ENCODE results near the gene TFG. TPM values are rescaled to one million over a fixed set of nuclear protein-coding genes. Genes with fewer than 3 reads are reported as not detected.

TFG gene
- total RNA-seq, 2 experiments from 2014 or later, result 57.8 to 61.3 TPM

DNA sequence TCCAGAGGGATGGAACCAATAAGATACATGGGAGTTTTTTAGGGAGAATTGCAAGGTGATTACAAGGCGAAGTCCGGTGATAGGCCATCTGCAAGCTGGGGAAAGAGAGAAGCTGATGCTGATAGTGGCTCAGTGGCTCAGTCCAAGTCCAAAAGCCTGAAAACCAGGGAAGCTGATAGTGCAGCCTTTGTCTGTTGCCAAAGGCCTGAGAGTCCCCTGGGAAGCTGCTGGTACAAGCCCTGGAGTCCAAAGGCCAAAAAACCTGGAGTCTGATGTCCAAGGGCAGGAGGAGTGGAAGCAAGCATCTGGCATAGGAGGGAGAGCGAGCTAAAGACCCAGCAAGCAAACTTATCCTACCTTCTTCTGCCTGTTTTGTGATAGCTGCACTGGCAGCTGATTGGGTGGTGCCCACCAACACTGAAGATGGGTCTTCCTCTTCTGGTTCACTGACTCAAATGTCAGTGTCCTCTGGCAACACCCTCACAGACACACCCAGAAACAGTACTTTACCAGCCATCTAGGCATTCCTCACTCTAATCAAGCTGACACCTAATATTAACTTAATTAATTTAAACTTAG is 16.7 kb downstream of the TFG start:
- Mint-ChIP-seq H3K27me3 (no peaks in the 10 kb centered on the region), H3K4me3 (no peak overlapping the region), H3K36me3 (peaks cover 30% of the 10 kb centered on the region), H3K4me1 (peaks cover 12% of the 10 kb centered on the region), H3K9me3 (no peaks in the 10 kb centered on the region), H3K27ac (no peak overlapping the region)
- DNase-seq, result no peak

DNA sequence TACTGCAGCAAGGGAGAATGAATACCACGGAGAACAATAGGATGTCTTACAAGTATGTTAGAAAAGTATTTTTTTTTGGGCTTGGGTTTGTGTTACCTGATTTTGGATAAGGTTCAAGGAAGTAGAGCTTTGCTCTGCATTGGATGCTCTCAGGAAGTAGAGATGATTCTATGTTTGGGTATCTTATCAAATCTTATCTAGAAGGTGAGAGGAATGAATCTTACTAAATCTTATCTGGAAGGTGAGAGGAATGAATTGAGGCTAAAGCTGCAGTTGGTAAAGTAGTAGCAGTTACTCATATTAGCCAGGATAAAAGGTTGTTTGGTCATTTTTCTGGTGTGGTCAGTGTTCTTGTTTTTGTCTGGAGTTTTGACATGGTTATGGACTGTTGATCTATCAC is 17.4 kb downstream of the TFG start:
- no peaks in the 10 kb centered on the region for H3K27me3 Mint-ChIP-seq
- H3K4me3 Mint-ChIP-seq, result no peak overlapping the region
- H3K36me3 Mint-ChIP-seq, result peaks cover 28% of the 10 kb centered on the region
- DNase-seq, result no peak
- peaks cover 12% of the 10 kb centered on the region for H3K4me1 Mint-ChIP-seq
- no peak overlapping the region for H3K27ac Mint-ChIP-seq
- H3K9me3 Mint-ChIP-seq, result no peaks in the 10 kb centered on the region

DNA sequence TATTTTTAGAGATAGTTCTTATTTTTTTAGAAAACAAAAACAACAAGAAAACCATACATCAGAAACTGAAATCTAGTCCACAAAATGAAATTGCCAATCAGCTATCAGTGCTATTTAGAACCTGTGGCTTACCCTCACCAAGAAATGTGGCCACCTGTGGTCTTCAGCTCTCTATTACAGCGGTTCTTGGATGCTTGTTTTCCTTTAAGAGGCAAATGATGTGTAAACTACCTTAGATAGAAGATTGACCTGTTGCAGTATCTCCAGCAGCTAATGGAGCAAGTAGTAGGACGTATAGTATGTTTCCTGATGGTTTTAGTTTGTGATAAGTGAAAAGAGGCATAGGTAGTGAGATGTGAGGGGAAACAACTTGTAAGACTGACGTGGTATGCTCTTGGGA is 21.2 kb downstream of the TFG start:
- H3K9me3 Mint-ChIP-seq, result no peaks in the 10 kb centered on the region
- no peak overlapping the region for H3K27ac Mint-ChIP-seq
- H3K4me3 Mint-ChIP-seq, result no peak overlapping the region
- no peak for DNase-seq
- peaks cover 29% of the 10 kb centered on the region for H3K36me3 Mint-ChIP-seq
- H3K27me3 Mint-ChIP-seq, result no peaks in the 10 kb centered on the region
- H3K4me1 Mint-ChIP-seq, result peaks cover 15% of the 10 kb centered on the region

DNA sequence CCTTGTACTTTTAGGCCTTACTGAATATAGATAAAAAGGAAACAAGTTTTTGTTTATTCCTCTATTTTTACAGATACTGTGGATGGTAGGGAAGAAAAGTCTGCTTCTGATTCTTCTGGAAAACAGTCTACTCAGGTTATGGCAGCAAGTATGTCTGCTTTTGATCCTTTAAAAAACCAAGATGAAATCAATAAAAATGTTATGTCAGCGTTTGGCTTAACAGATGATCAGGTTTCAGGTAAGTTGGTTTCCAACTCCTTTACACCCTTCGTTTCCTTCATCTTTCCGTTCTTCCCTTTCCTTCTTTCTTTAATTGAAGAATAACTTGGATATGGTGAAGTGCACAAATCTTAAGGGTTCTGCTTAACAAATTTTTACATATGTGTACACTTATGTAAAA is 23.1 kb downstream of the TFG start:
- no peaks in the 10 kb centered on the region for H3K27me3 Mint-ChIP-seq
- no peak overlapping the region for H3K27ac Mint-ChIP-seq
- no peaks in the 10 kb centered on the region for H3K9me3 Mint-ChIP-seq
- peaks cover 30% of the 10 kb centered on the region for H3K36me3 Mint-ChIP-seq
- no peak for DNase-seq
- H3K4me1 Mint-ChIP-seq, result peaks cover 6% of the 10 kb centered on the region
- no peak overlapping the region for H3K4me3 Mint-ChIP-seq

DNA sequence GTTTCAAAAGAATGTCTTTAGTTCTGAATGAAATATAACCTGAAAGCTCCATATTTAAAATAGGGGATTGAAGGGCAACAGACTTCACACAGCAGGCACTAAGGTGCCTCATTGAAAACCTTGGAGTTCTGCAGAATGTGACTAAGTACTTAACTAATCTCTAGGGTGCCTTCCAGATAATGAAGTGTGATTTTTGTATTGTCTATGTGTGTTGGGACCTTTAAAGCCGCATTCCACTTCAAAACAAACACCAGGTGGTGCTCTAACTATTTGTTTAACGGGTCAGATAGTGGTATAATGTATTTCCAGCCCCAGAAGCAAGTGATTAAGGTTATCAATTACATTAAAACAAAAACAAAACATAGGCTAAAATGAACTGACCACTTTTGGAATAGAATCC is 28.0 kb downstream of the TFG start:
- Mint-ChIP-seq H3K27ac (no peak overlapping the region), H3K4me3 (no peak overlapping the region), H3K36me3 (peaks cover 21% of the 10 kb centered on the region), H3K9me3 (no peaks in the 10 kb centered on the region), H3K27me3 (no peaks in the 10 kb centered on the region), H3K4me1 (peaks cover 9% of the 10 kb centered on the region)
- DNase-seq, result no peak

DNA sequence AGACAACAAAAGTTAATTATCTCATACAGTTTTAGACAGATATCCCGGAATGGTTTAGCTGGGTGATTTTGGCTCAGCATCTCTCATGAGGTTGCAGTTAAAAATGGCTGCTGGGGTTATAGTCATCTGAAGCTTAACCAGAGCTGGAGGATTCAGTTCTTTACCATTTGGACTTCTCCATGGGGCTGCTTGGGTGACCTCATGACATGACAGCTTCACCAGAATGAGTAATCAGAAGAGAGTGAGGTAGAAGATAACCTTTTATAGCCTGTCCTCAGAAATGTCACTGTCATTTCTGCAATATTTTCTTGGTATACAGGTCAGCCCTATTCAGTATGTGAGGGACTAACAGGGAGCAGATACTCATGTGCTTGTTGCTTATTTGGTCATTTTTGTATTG is 30.9 kb downstream of the TFG start:
- Mint-ChIP-seq H3K4me1 (peaks cover 3% of the 10 kb centered on the region), H3K27me3 (no peaks in the 10 kb centered on the region), H3K27ac (peak overlapping the region; percentile 7), H3K36me3 (peaks cover 19% of the 10 kb centered on the region), H3K9me3 (no peaks in the 10 kb centered on the region), H3K4me3 (no peak overlapping the region)
- no peak for DNase-seq

DNA sequence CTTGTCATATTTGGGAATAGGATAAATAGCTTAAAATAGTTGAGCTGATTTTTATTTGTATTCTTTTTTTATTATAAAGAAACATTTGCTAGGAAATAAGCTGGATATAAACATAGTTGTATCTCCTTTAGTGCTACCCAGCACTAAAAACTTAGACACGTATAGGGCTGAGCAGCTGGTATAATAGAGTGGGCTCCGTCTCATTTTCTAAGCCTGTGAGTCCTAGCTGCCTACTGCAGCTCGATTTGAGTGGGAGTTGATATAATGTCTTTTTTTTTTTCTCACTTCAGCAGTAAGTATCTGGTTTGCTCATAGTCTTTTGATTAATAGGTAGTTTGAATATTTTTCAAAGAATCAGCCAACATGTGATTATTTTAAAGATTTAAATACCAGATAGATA is 34.2 kb downstream of the TFG start:
- H3K27ac Mint-ChIP-seq, result no peak overlapping the region
- H3K9me3 Mint-ChIP-seq, result no peaks in the 10 kb centered on the region
- peaks cover 3% of the 10 kb centered on the region for H3K4me1 Mint-ChIP-seq
- H3K27me3 Mint-ChIP-seq, result no peaks in the 10 kb centered on the region
- no peak for DNase-seq
- peaks cover 18% of the 10 kb centered on the region for H3K36me3 Mint-ChIP-seq
- H3K4me3 Mint-ChIP-seq, result no peak overlapping the region

DNA sequence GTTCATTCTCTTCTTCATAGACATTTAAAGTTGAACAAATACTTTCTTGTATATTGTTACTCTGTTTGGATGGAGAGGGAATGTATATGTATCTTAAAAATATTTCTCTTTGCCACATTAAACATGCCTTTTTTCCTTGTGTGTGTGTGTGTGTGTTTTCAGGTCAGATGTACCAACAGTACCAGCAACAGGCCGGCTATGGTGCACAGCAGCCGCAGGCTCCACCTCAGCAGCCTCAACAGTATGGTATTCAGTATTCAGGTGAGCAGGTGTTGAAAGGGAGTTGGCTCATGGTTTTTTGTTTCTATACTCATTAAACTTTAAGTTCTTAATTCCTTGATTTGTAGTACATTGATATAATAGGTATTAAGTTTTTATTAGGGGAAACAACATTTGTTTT is 35.4 kb downstream of the TFG start:
- DNase-seq, result no peak
- peaks cover 3% of the 10 kb centered on the region for H3K4me1 Mint-ChIP-seq
- peaks cover 24% of the 10 kb centered on the region for H3K36me3 Mint-ChIP-seq
- H3K4me3 Mint-ChIP-seq, result no peak overlapping the region
- H3K9me3 Mint-ChIP-seq, result no peaks in the 10 kb centered on the region
- H3K27ac Mint-ChIP-seq, result no peak overlapping the region
- no peaks in the 10 kb centered on the region for H3K27me3 Mint-ChIP-seq

DNA sequence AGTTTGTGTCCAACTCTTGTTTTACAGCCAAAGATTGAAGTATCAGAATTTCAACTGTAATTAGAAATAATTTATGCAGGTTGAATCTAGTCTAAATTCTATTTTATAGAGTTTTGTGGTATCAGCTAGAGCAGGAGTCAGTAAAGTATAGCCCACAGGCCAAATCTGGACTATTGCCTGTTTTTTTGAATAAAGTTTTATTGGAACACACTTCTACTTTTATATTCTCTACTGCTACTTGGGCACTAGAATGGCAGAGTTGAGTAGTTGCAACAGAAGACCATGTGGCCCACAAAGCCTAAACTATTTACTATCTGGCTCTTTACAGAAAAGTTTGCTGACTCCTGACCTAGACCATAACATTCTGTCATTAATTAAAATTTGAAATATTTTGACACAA is 36.3 kb downstream of the TFG start:
- Mint-ChIP-seq H3K27me3 (no peaks in the 10 kb centered on the region), H3K4me3 (no peak overlapping the region), H3K36me3 (peaks cover 24% of the 10 kb centered on the region), H3K9me3 (no peaks in the 10 kb centered on the region), H3K27ac (no peak overlapping the region), H3K4me1 (no peaks in the 10 kb centered on the region)
- DNase-seq, result no peak

DNA sequence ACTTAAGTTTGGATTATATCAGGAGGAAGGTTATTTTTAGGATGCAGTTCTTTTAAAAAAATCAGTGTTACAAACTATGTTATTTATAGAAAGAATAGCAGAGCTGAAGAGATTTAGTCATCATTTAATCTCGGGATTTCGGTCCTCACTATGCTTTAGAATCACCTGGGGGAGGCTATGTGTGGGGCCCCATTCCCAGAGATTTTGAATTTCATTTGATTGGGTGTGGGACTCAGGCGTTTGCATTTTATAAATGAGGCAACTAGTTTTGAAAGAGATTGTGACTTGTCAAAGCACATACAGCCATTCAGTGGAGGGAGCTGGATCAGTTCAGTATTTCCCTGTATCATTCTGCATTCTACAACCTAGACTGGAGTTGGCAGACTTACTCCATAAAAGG is 36.8 kb downstream of the TFG start:
- no peaks in the 10 kb centered on the region for H3K9me3 Mint-ChIP-seq
- no peak for DNase-seq

DNA sequence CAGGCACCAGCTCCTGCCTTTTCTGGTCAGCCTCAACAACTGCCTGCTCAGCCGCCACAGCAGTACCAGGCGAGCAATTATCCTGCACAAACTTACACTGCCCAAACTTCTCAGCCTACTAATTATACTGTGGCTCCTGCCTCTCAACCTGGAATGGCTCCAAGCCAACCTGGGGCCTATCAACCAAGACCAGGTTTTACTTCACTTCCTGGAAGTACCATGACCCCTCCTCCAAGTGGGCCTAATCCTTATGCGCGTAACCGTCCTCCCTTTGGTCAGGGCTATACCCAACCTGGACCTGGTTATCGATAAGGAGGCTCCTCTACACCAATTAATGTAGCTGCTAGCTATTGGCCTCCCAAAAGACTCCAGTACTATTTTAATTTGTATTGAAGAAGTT is 38.9 kb downstream of the TFG start:
- no peaks in the 10 kb centered on the region for H3K27me3 Mint-ChIP-seq
- peaks cover 28% of the 10 kb centered on the region for H3K36me3 Mint-ChIP-seq
- no peaks in the 10 kb centered on the region for H3K4me1 Mint-ChIP-seq
- no peak overlapping the region for H3K27ac Mint-ChIP-seq
- no peak overlapping the region for H3K4me3 Mint-ChIP-seq
- no peaks in the 10 kb centered on the region for H3K9me3 Mint-ChIP-seq
- no peak for DNase-seq

More for the DNA sequence above, 36.8 kb downstream of the TFG start:
- no peaks in the 10 kb centered on the region for H3K4me1 Mint-ChIP-seq
- H3K4me3 Mint-ChIP-seq, result no peak overlapping the region
- H3K27me3 Mint-ChIP-seq, result no peaks in the 10 kb centered on the region
- H3K27ac Mint-ChIP-seq, result no peak overlapping the region
- peaks cover 24% of the 10 kb centered on the region for H3K36me3 Mint-ChIP-seq

DNA sequence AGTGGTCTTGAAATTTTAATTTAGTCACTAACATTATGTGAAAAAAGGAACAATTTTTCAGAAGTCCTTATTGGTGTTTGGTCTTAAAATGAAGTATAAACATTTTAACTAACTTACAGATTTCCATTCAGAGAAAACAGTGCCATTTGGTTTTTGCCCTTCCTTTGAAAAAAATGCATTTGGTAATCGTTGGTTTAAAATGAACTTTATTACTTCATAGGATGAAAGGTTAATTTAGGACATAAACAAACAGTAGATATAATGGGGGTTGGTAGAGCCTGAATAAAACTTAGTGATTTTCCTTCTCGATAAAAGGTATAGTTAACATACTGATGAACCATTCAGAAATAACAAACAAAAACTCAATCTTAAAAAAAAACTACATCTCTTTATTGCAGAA is 39.7 kb downstream of the TFG start:
- DNase-seq, result no peak
- peaks cover 25% of the 10 kb centered on the region for H3K36me3 Mint-ChIP-seq
- H3K9me3 Mint-ChIP-seq, result no peaks in the 10 kb centered on the region
- no peaks in the 10 kb centered on the region for H3K27me3 Mint-ChIP-seq
- H3K27ac Mint-ChIP-seq, result no peak overlapping the region
- no peaks in the 10 kb centered on the region for H3K4me1 Mint-ChIP-seq
- H3K4me3 Mint-ChIP-seq, result no peak overlapping the region

DNA sequence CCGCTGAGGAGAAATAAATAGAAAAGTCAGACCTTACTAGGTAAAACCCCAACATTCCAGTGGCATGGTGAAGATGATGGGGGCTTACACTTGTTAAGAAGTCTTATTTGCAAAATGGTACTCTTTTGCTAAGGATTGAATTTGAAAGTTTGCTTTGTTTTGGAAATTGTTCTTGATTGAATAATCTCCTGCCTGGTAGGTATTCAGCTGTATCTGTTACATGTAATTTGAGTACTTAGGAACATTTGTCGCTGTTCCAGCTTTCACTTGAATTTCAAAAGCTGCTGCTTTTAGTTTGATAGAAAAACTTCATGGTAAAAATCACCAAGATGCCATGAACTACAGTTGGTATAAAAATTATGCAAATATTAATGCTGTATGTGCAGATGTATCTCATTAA is 44.6 kb downstream of the TFG start:
- DNase-seq, result no peak
- no peak overlapping the region for H3K27ac Mint-ChIP-seq
- no peaks in the 10 kb centered on the region for H3K27me3 Mint-ChIP-seq
- H3K9me3 Mint-ChIP-seq, result no peaks in the 10 kb centered on the region
- H3K4me1 Mint-ChIP-seq, result no peaks in the 10 kb centered on the region
- H3K36me3 Mint-ChIP-seq, result peaks cover 13% of the 10 kb centered on the region
- no peak overlapping the region for H3K4me3 Mint-ChIP-seq

DNA sequence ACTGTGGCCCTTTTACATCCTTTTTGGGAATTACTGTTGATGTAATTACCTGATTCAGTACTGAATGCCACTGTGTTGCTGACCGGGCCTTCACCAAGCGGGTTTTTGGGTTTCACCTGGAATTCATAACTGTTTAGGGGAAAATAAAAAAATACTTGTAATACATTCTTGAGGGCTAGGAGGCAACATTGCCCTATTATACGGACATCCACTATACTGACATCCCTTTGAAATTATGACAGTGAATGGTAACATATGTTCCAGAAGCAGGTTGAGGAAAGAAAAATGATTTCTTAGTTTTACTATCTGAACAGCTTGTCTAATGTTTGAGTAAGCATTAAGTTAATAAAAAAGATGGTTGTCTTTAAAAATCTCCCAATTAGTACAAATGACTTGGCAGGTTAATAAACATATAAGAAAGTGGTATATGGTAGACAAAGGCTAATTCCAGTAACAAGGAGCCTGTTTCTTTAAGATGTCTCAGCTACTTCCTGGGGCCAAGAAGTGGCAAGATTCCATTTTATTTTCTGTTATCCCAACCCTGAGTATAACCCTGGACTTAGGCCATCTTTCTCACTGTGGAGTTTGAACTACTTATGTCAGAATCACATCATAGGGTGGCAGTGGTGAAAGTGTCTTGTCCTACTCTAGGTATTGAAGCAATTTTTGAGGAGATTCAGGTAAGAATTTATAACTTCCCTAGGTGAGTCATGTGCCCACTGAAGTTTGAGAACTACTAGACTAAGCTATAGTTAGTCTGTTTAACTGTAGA is 45.5 kb downstream of the TFG start:
- Mint-ChIP-seq H3K27ac (no peak overlapping the region), H3K27me3 (no peaks in the 10 kb centered on the region), H3K4me3 (no peak overlapping the region), H3K4me1 (no peaks in the 10 kb centered on the region), H3K36me3 (peaks cover 10% of the 10 kb centered on the region), H3K9me3 (no peaks in the 10 kb centered on the region)
- no peak for DNase-seq

DNA sequence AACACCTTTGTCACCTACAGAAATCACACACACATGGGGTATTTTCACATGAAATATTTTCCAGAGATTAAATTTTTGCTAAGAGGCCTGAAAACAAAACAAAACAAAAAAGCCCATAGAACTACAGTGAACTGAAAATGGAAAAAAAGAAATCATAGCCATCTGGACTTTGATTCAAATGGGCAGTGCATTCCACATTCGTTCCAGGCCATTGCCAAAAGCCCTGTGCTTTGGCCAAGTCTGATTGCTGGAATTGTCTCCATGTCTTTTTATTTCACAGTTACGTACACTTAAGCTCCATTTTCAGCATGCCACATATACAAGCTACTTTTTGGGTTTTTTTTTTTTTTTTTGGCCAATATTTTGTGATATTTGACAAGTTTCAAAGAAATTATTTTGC is 47.1 kb downstream of the TFG start:
- H3K27ac Mint-ChIP-seq, result no peak overlapping the region
- H3K36me3 Mint-ChIP-seq, result peaks cover 10% of the 10 kb centered on the region
- H3K9me3 Mint-ChIP-seq, result no peaks in the 10 kb centered on the region
- no peak for DNase-seq
- H3K4me3 Mint-ChIP-seq, result no peak overlapping the region
- no peaks in the 10 kb centered on the region for H3K27me3 Mint-ChIP-seq
- H3K4me1 Mint-ChIP-seq, result no peaks in the 10 kb centered on the region

DNA sequence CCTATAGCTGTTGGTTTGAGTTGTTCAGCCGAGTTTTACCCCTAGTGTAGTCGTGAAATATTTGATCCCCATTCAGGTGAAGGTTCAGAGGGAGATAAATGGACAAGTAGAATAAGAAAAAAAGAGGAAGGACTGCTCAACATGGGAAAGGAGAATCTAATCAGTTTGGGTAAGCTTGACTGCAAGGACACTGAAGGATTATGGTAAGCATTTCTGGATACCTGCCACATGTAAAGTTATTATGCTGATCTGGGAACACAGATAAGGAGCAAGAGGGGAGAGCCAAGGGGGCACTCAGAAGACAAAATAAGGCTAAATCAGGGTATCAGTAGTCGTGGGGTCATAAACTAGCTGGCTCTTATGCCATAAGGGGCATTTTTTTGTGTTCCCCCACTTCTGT is 49.9 kb downstream of the TFG start:
- Mint-ChIP-seq H3K4me3 (no peak overlapping the region), H3K27me3 (no peaks in the 10 kb centered on the region), H3K36me3 (peaks cover under 1% of the 10 kb centered on the region), H3K27ac (no peak overlapping the region), H3K9me3 (no peaks in the 10 kb centered on the region), H3K4me1 (no peaks in the 10 kb centered on the region)
- no peak for DNase-seq

All from activated naive CD8-positive, alpha-beta T cell treated with anti-CD3 and anti-CD28 coated beads for 36 hours (primary cell).